Esophagus muscularis mucosa (tissue), 4 donors: ENCODE results near the gene TRIM39. TPM values are rescaled to one million over a fixed set of nuclear protein-coding genes. Genes with fewer than 3 reads are reported as not detected.
"Not testable (repeated sequence)": the region's sequence is repeated elsewhere in the genome, so short reads cannot be mapped to it uniquely, and the experiment has no call there.

Experiments used
- DNase-seq: peaks from one replicate; pipeline ENCODE4 v3.0.0-alpha.2; 2017; ENCODE audit errors: extremely low spot score
- H3K27ac ChIP-seq, 4 donors: fragments of 200-600 bp; sonication (generic); replicated peaks in 1 of 4; 1 replicate in 3 of 4; 2 replicates in 1 of 4; pipeline ENCODE4 v1.5.1; 2016 to 2019; ENCODE audit warnings: mild to moderate bottlenecking in 1 of 4
- H3K27me3 ChIP-seq, 4 donors: fragments of 200-600 bp; sonication (generic); one replicate each; pipeline versions ENCODE4 v1.5.1 to v1.6.0; 2016 to 2019
- H3K36me3 ChIP-seq, 4 donors: fragments of 200-600 bp; sonication (generic); one replicate each; pipeline ENCODE4 v1.5.1; 2016 to 2019
- H3K4me1 ChIP-seq, 4 donors: fragments of 200-600 bp; sonication (generic); one replicate each; pipeline ENCODE4 v1.5.1; 2016 to 2019
- H3K4me3 ChIP-seq, 4 donors: fragments of 200-600 bp; sonication (generic); 1 replicate in 2 of 4; 2 replicates in 2 of 4; pipeline ENCODE4 v1.5.1; 2016 to 2019; ENCODE audit warnings: mild to moderate bottlenecking in 4 of 4, moderate library complexity in 1 of 4
- H3K9me3 ChIP-seq, 4 donors: fragments of 200-600 bp; sonication (generic); 1 replicate in 3 of 4; 2 replicates in 1 of 4; pipeline ENCODE4 v1.5.1; 2016 to 2019
- EP300 ChIP-seq: sonication (generic); formaldehyde crosslinking; IDR thresholded peaks from one replicate; pipeline ENCODE4 v1.6.1; 2017; ENCODE audit warnings: antibody characterized with exemption
- POLR2A ChIP-seq: fragments of 450-650 bp; IDR thresholded peaks from one replicate; pipeline ENCODE4 v1.6.1; 2017; ENCODE audit warnings: antibody characterized with exemption, moderate library complexity, mild to moderate bottlenecking, low read depth
- POLR2AphosphoS5 ChIP-seq, 2 donors: sonication (generic); formaldehyde crosslinking; IDR thresholded peaks; one replicate each; pipeline ENCODE4 v1.6.1; 2017; ENCODE audit warnings: antibody characterized with exemption in 2 of 2
- WGBS: methylation state at CpG from one replicate; pipeline ENCODE4 v1.1.5; 2018; 5-methylcytosine and 5-hydroxymethylcytosine counted together
- intact Hi-C: fragments of 100-400 bp; cut with DNase I; formaldehyde crosslinking; loops from one replicate; pipeline ENCODE4 v1.15.1; 2023
- total RNA-seq, 4 donors: library from RNA; depleted of rRNA; stranded (reverse); fragments of >200 nt; gene quantifications; one replicate each; pipeline versions ENCODE4 v1.1.0 to v1.2.1, GENCODE V29; 2016
- TF ChIP-seq, protein P1 (sequence below), 3 experiments: fragments of 200-600 bp in 2 of 3; fragments of 450-650 bp in 1 of 3; sonication (generic) in 2 of 3; IDR thresholded peaks; one replicate each; pipeline ENCODE4 v1.5.1; 2017 to 2019; ENCODE audit warnings: antibody characterized with exemption in 3 of 3, mild to moderate bottlenecking in 2 of 3, moderate library complexity in 1 of 3

The TRIM39 gene
- total RNA-seq: 10 to 100 TPM; 17.4 to 24.5 (median 20.9) TPM

DNA sequence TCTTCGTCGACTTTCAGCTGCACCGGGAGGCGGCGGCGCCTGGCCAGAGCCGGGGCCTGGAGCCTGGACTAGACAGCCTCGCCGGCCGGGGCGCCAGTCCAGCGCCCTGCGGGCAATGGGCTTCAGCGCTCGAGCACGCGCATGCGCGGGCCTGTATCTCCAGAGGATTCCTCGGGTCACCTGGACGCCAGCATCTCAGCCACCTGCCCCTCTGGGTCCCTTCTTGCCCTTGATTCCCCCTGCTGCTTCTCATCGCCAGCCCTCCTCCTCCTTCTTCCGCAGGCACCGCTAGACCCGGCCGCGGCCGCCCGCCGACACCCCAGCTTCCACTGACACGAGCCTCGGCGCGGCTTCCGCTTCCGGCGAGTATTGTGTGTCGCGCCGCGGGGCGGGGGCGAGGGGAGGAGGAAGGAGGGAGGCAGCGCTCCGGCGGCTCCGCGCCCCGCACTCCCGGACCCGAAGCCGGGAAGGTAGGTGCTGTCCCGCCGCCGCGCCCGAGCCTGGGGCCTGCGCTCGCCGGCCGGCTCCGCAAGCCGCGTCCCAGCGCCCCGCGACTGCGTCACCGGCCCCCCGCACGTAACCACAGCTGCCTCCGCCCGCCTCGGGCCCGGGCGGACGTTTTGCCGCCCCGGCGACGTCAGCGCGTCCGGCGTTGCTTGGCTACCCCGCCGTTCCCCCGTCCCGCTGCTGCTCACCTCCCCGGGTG lies at the start of gene TRIM39:
Gene TRIM39 (plus strand): TSS at position 402 of the 706 bp plus-strand sequence. CDS start 2,391 bp downstream, outside the sequence.
- Histone ChIP-seq H3K4me3 (peak within 1 kb of the TSS; percentile 79 to 88 (median 84)), H3K4me1 (peaks cover 21 to 47% (median 40%) of the 10 kb centered on the region in 4 donors), H3K27me3 (no peaks in the 10 kb centered on the region), H3K9me3 (no peaks in the 10 kb centered on the region), H3K36me3 (peaks cover 19 to 27% (median 27%) of the 10 kb centered on the region in 4 donors), H3K27ac (peak within 1 kb of the TSS; percentile 95 to 97 (median 96))
- intact Hi-C loops: loop anchor here (5.0 kb wide), 1 partner anchor 114 kb away; the partner anchor contains the start of gene TRIM26
- TF ChIP-seq, protein P1, sequence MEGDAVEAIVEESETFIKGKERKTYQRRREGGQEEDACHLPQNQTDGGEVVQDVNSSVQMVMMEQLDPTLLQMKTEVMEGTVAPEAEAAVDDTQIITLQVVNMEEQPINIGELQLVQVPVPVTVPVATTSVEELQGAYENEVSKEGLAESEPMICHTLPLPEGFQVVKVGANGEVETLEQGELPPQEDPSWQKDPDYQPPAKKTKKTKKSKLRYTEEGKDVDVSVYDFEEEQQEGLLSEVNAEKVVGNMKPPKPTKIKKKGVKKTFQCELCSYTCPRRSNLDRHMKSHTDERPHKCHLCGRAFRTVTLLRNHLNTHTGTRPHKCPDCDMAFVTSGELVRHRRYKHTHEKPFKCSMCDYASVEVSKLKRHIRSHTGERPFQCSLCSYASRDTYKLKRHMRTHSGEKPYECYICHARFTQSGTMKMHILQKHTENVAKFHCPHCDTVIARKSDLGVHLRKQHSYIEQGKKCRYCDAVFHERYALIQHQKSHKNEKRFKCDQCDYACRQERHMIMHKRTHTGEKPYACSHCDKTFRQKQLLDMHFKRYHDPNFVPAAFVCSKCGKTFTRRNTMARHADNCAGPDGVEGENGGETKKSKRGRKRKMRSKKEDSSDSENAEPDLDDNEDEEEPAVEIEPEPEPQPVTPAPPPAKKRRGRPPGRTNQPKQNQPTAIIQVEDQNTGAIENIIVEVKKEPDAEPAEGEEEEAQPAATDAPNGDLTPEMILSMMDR (IDR thresholded peaks at IDR 0.05): peak in 1 of 3 experiments; percentile 8
- TF ChIP-seq POLR2AphosphoS5 (IDR thresholded peaks at IDR 0.05) (peak; percentile 79 to 92), POLR2A (peak; percentile 55), EP300 (no peak)
- 2% methylated on average over 11 of the region's 90 CpGs for WGBS
- peak; percentile 98 for DNase-seq

DNA sequence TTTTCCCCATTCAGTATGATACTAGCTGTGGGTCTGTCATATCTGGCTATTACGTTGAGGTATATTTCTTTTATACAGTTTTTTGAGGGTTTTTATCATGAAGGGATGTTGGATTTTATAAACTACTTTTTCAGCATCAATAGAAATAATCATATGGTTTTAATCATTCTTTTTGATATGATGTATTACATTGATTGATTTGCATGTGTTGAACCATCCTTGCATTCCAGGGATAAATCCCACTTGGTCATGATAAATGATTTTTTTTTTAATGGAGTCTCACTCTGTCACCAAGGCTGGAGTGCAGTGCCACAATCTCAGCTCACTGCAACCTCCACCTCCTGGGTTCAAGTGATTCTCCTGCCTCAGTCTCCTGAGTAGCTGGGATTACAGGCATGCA lies 45.7 kb upstream of the TRIM39 start:
- intact Hi-C loops, H3K27ac ChIP-seq, H3K36me3 ChIP-seq, H3K27me3 ChIP-seq, DNase-seq, H3K4me3 ChIP-seq, H3K4me1 ChIP-seq: not testable (repeated sequence)
- 100% methylated on average over 1 of the region's 1 CpG for WGBS
- peaks cover 5 to 74% (median 63%) of the 10 kb centered on the region in 4 donors for H3K9me3 ChIP-seq

DNA sequence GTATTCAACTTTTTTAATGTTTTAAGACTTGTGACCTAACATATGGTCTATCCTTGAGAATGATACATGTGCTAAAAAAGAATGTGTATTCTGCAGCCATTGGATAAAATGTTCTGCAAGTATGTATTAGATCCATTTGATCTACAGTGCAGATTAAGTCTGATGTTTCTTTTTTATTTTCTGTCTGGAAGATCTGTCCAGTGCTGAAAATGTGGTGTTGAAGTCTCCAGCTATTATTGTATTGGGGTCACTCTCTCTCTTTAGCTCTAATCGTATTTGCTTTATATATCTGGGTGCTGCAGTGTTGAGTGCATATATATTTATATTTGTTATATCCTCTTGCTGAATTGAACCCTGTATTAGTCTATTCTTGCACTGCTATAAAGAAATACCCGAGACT lies 44.2 kb upstream of the TRIM39 start:
- WGBS: 94% methylated on average over 2 of the region's 2 CpGs
- H3K27ac ChIP-seq: no peak overlapping the region
- no peak overlapping the region for H3K4me3 ChIP-seq
- H3K36me3 ChIP-seq: no peaks in the 10 kb centered on the region
- no peaks in the 10 kb centered on the region for H3K27me3 ChIP-seq
- intact Hi-C loops: no loop called here
- TF ChIP-seq, protein P1 (IDR thresholded peaks at IDR 0.05): no peak
- TF ChIP-seq POLR2AphosphoS5 (IDR thresholded peaks at IDR 0.05) (no peak), POLR2A (no peak), EP300 (no peak)
- no peak for DNase-seq
- no peaks in the 10 kb centered on the region for H3K4me1 ChIP-seq
- peaks cover 5 to 74% (median 65%) of the 10 kb centered on the region in 4 donors for H3K9me3 ChIP-seq

DNA sequence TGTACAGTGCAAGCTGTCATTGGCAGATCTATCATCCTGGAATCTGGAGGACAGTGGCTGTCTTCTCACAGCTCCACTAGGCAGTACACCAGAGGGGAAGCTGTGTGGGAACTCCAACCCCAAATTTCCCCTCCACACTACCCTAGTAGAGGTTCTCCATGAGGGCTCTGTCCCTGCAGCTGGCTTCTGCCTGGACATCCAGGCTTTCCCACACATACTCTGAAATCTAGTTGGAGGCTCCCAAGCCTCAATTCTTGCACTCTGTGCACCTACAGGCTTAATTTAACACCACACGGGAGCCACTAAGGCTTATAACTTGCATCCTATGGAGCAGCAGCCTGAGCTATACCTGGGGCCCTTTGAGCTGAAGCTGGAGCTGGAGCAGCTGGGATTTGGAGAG lies 43.0 kb upstream of the TRIM39 start:
- Histone ChIP-seq H3K4me3 (no peak overlapping the region), H3K4me1 (no peaks in the 10 kb centered on the region), H3K36me3 (peaks cover 5 to 8% (median 6%) of the 10 kb centered on the region in 4 donors), H3K27ac (no peak overlapping the region), H3K9me3 (peaks cover 5 to 63% (median 61%) of the 10 kb centered on the region in 4 donors), H3K27me3 (no peaks in the 10 kb centered on the region)
- intact Hi-C loops: no loop called here
- WGBS: 100% methylated on average over 1 of the region's 1 CpG
- no peak for DNase-seq
- TF ChIP-seq POLR2A: no peak
- no peak for TF ChIP-seq EP300
- TF ChIP-seq, protein P1 (IDR thresholded peaks at IDR 0.05): no peak
- no peak for TF ChIP-seq POLR2AphosphoS5 (IDR thresholded peaks at IDR 0.05)

DNA sequence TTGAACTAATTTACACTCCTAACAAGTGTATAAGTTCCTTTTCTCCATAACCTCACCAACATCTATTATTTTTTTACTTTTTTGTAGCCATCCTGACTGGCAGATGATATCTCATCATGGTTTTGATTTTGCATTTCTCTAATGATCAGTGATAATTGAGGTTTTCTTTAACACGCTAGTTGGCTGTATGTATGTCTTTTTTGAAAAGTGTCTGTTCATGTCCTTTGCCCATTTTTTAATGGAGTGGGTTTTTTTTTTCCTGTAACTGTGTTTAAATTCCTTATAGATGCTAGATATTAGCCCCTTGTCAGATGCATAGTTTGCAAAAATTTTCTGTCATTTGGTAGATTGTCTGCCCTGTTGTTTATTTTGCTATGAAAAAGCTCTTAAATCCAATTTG lies 39.6 kb upstream of the TRIM39 start:
- H3K4me1 ChIP-seq: no peaks in the 10 kb centered on the region

More for the DNA sequence above, 39.6 kb upstream of the TRIM39 start:
- Histone ChIP-seq H3K27me3 (no peaks in the 10 kb centered on the region), H3K9me3 (peaks cover 5 to 33% (median 32%) of the 10 kb centered on the region in 4 donors), H3K36me3 (peaks cover 8 to 39% (median 34%) of the 10 kb centered on the region in 4 donors), H3K27ac (no peak overlapping the region), H3K4me3 (no peak overlapping the region)
- intact Hi-C loops: no loop called here
- WGBS: 0% methylated on average over 1 of the region's 1 CpG
- DNase-seq: no peak
- no peak for TF ChIP-seq POLR2AphosphoS5 (IDR thresholded peaks at IDR 0.05)
- TF ChIP-seq, protein P1 (IDR thresholded peaks at IDR 0.05): no peak
- TF ChIP-seq EP300: no peak
- TF ChIP-seq POLR2A: no peak
